Measurements from ENCODE around the gene SPRR2F. TPM values are rescaled to one million over a fixed set of nuclear protein-coding genes. Genes with fewer than 3 reads are reported as not detected.
"Not testable (repeated sequence)": the region's sequence is repeated elsewhere in the genome, so short reads cannot be mapped to it uniquely, and the experiment has no call there.

Gene SPRR2F
- total and polyA plus RNA-seq, 2 donors (not counting 3 experiments of a cell fraction or from before 2014, with no cell fraction given), result not detected

DNA sequence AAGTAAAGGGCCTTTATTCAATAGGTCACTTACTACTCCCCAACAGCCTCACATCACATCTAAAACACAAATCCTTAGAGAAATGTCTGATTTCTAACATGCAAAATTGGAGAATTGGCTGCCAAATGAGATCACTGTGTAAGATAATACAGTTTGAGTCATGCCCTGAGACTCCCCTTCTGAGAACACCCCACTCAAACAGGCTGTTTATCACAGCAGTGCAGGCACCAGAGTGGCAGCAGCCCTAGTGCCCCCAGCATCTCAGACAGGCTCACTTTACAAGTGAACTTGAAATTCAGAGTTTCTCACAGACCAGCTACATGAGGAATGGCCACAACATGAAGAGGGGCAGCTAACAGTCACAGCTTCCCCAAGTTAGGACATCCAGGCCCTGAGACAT is 1.9 kb upstream of the SPRR2F start:
- H3K27ac ChIP-seq (ENCODE audit: insufficient read depth, low read depth, low read length); H3K9me3 ChIP-seq (replicated peaks; ENCODE audit: control insufficient read depth, insufficient read depth, low read length); H3K79me2 ChIP-seq (ENCODE audit: control insufficient read depth, insufficient read depth, low read length); intact Hi-C loops (cut with micrococcal nuclease); H3K9ac ChIP-seq (replicated peaks; ENCODE audit: extremely low read depth, insufficient read depth, low read length); DNase-seq (ENCODE audit: low read depth, low spot score); BruUV-seq (replicated peaks); H2AFZ ChIP-seq (ENCODE audit: low read depth, low read length); H3K4me2 ChIP-seq (ENCODE audit: insufficient read depth, low read length); H3K4me1 ChIP-seq (ENCODE audit: control insufficient read depth, extremely low read depth, insufficient read depth, low read length); POLR2A ChIA-PET; H4K20me1 ChIP-seq (replicated peaks; ENCODE audit: control insufficient read depth, extremely low read depth, insufficient read depth, low read length); H3K27me3 ChIP-seq (ENCODE audit: control insufficient read depth in 2 of 2, insufficient read depth in 2 of 2, low read length in 2 of 2); dilution Hi-C loops (cut with MboI; ENCODE audit: extremely low pct_ligation_motif_present, low sequenced_read_pairs); H3K4me3 ChIP-seq (replicated peaks in 1 of 3; ENCODE audit: insufficient read depth in 1 of 3, low read depth in 1 of 3, low read length in 3 of 3); H3K36me3 ChIP-seq (ENCODE audit: control insufficient read depth in 2 of 2, extremely low read depth in 1 of 2, insufficient read depth in 2 of 2, low read length in 2 of 2); FAIRE-seq; CTCF ChIA-PET; H3K9me1 ChIP-seq (replicated peaks; ENCODE audit: control insufficient read depth, extremely low read depth, insufficient read depth, low read length): not testable (repeated sequence)

GRCh38 chr1:153112454-153112853 is 862 bp downstream of the SPRR2F start:
- H3K4me1 ChIP-seq (ENCODE audit: control insufficient read depth, extremely low read depth, insufficient read depth, low read length); H3K9ac ChIP-seq (replicated peaks; ENCODE audit: extremely low read depth, insufficient read depth, low read length); H3K9me1 ChIP-seq (replicated peaks; ENCODE audit: control insufficient read depth, extremely low read depth, insufficient read depth, low read length); H3K4me2 ChIP-seq (ENCODE audit: insufficient read depth, low read length); H3K79me2 ChIP-seq (ENCODE audit: control insufficient read depth, insufficient read depth, low read length); H3K27ac ChIP-seq (ENCODE audit: insufficient read depth, low read depth, low read length); H3K27me3 ChIP-seq (ENCODE audit: control insufficient read depth in 2 of 2, insufficient read depth in 2 of 2, low read length in 2 of 2); POLR2A ChIA-PET; BruUV-seq (replicated peaks); CTCF ChIA-PET; dilution Hi-C loops (cut with MboI; ENCODE audit: extremely low pct_ligation_motif_present, low sequenced_read_pairs); FAIRE-seq; H3K36me3 ChIP-seq (ENCODE audit: control insufficient read depth in 2 of 2, extremely low read depth in 1 of 2, insufficient read depth in 2 of 2, low read length in 2 of 2); DNase-seq (ENCODE audit: low read depth, low spot score); H3K4me3 ChIP-seq (replicated peaks in 1 of 3; ENCODE audit: insufficient read depth in 1 of 3, low read depth in 1 of 3, low read length in 3 of 3); intact Hi-C loops (cut with micrococcal nuclease); H4K20me1 ChIP-seq (replicated peaks; ENCODE audit: control insufficient read depth, extremely low read depth, insufficient read depth, low read length); H2AFZ ChIP-seq (ENCODE audit: low read depth, low read length); H3K9me3 ChIP-seq (replicated peaks; ENCODE audit: control insufficient read depth, insufficient read depth, low read length): not testable (repeated sequence)

- Histone ChIP-seq H3K27me3 (ENCODE audit: control insufficient read depth in 2 of 2, insufficient read depth in 2 of 2, low read length in 2 of 2) (no peaks in the 10 kb centered on the region), H3K36me3 (ENCODE audit: control insufficient read depth in 2 of 2, extremely low read depth in 1 of 2, insufficient read depth in 2 of 2, low read length in 2 of 2) (no peaks in the 10 kb centered on the region), H3K4me2 (ENCODE audit: insufficient read depth, low read length) (no peak overlapping the region), H3K9ac (replicated peaks; ENCODE audit: extremely low read depth, insufficient read depth, low read length) (no peak overlapping the region), H2AFZ (ENCODE audit: low read depth, low read length) (no peak overlapping the region), H3K9me3 (replicated peaks; ENCODE audit: control insufficient read depth, insufficient read depth, low read length) (no peaks in the 10 kb centered on the region), H3K4me1 (ENCODE audit: control insufficient read depth, extremely low read depth, insufficient read depth, low read length) (no peaks in the 10 kb centered on the region), H3K4me3 (replicated peaks in 1 of 3; ENCODE audit: insufficient read depth in 1 of 3, low read depth in 1 of 3, low read length in 3 of 3) (no peak overlapping the region), H3K27ac (ENCODE audit: insufficient read depth, low read depth, low read length) (no peak overlapping the region), H3K79me2 (ENCODE audit: control insufficient read depth, insufficient read depth, low read length) (no peaks in the 10 kb centered on the region), H3K9me1 (replicated peaks; ENCODE audit: control insufficient read depth, extremely low read depth, insufficient read depth, low read length) (no peaks in the 10 kb centered on the region), H4K20me1 (replicated peaks; ENCODE audit: control insufficient read depth, extremely low read depth, insufficient read depth, low read length) (no peaks in the 10 kb centered on the region)
- no TSS peak for BruUV-seq (replicated peaks)
- DNase-seq (ENCODE audit: low read depth, low spot score) (peak; percentile 63), FAIRE-seq (no peak)
- ChIA-PET CTCF (no interaction called here), POLR2A (no interaction called here)
- intact Hi-C loops (cut with micrococcal nuclease) (no loop called here), dilution Hi-C loops (cut with MboI; ENCODE audit: extremely low pct_ligation_motif_present, low sequenced_read_pairs) (no loop called here)
- TF ChIP-seq FOS (IDR thresholded peaks at IDR 0.05; ENCODE audit: borderline replicate concordance, insufficient read depth, low read length), result peak; percentile 77
- peak; percentile 47 for TF ChIP-seq JUN (IDR thresholded peaks at IDR 0.05; ENCODE audit: borderline replicate concordance, insufficient read depth, insufficient read length, low read depth)
- no peak for TF ChIP-seq POLR2A (IDR thresholded peaks at IDR 0.05; ENCODE audit: low read depth, low read length)
These were observed 13.1 kb downstream of the SPRR2F start for GRCh38 chr1:153100245-153100644.
